Transverse colon (tissue), 4 donors: ENCODE measurements around the gene ITGA1.

Experiments used
- EP300 ChIP-seq: sonication (generic); formaldehyde crosslinking; IDR thresholded peaks from one replicate; pipeline ENCODE4 v1.6.1; 2017; ENCODE audit warnings: antibody characterized with exemption, low read depth
- POLR2A ChIP-seq: fragments of 450-650 bp; IDR thresholded peaks from one replicate; pipeline ENCODE4 v1.6.1; 2016; ENCODE audit warnings: antibody characterized with exemption, mild to moderate bottlenecking, moderate library complexity
- POLR2AphosphoS5 ChIP-seq, 3 donors: sonication (generic); formaldehyde crosslinking; IDR thresholded peaks; one replicate each; pipeline ENCODE4 v1.6.1; 2016; ENCODE audit warnings: antibody characterized with exemption in 3 of 3
- TF ChIP-seq, protein P1 (sequence below), 5 experiments: fragments of 200-600 bp in 3 of 5; fragments of 450-650 bp in 2 of 5; sonication (generic) in 3 of 5; IDR thresholded peaks; 1 replicate in 2 of 5; 2 replicates in 3 of 5; pipeline ENCODE4 v1.5.1; 2016 to 2017; ENCODE audit warnings: antibody characterized with exemption in 5 of 5, inconsistent platforms in 3 of 5, mild to moderate bottlenecking in 2 of 5, moderate library complexity in 1 of 5

DNA sequence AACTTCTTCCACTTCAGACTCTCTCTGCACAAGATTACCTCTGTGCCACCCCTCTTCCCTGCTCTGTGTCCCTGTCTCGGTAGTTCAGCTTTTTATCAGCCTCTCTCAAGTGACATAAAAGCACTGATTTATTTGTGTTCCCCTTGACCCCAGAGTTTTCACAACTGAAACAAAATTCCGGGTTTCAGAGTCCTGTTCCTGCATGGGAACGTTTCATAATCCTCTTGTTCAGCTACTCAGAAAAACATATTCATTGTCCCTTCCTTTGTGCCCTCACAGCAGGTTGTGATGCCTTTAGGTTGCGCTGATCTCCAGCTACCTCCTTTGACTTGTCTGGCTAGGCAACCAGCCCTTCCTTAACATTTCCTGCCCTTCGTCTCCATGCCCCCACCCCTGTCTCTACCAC lies 13.7 kb upstream of the ITGA1 start:
- TF ChIP-seq, protein P1, sequence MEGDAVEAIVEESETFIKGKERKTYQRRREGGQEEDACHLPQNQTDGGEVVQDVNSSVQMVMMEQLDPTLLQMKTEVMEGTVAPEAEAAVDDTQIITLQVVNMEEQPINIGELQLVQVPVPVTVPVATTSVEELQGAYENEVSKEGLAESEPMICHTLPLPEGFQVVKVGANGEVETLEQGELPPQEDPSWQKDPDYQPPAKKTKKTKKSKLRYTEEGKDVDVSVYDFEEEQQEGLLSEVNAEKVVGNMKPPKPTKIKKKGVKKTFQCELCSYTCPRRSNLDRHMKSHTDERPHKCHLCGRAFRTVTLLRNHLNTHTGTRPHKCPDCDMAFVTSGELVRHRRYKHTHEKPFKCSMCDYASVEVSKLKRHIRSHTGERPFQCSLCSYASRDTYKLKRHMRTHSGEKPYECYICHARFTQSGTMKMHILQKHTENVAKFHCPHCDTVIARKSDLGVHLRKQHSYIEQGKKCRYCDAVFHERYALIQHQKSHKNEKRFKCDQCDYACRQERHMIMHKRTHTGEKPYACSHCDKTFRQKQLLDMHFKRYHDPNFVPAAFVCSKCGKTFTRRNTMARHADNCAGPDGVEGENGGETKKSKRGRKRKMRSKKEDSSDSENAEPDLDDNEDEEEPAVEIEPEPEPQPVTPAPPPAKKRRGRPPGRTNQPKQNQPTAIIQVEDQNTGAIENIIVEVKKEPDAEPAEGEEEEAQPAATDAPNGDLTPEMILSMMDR (IDR thresholded peaks at IDR 0.05), result no peak
- TF ChIP-seq POLR2AphosphoS5 (IDR thresholded peaks at IDR 0.05), result no peak
- no peak for TF ChIP-seq POLR2A
- TF ChIP-seq EP300, result no peak
